Liver (tissue), 5 donors: ENCODE measurements around the gene ADA. TPM values are rescaled to one million over a fixed set of nuclear protein-coding genes. Genes with fewer than 3 reads are reported as not detected.

Experiments used
- CTCF ChIP-seq: fragments of 150-350 bp; IDR thresholded peaks from 2 replicates; pipeline ENCODE4 v1.5.1; 2017; ENCODE audit warnings: improper control_type of control experiment, low read depth, low read length; ENCODE audit not compliant: missing input control
- EGR1 ChIP-seq, 2 donors: IDR thresholded peaks; 2 replicates each; pipeline ENCODE4 v1.6.1; 2016 to 2018; ENCODE audit warnings: antibody characterized with exemption in 2 of 2, low read depth in 2 of 2
- JUND ChIP-seq, 2 donors: IDR thresholded peaks; 2 replicates each; pipeline ENCODE4 v1.6.1; 2016; ENCODE audit warnings: antibody characterized with exemption in 2 of 2
- SP1 ChIP-seq: IDR thresholded peaks from 2 replicates; pipeline ENCODE4 v1.6.1; 2018; ENCODE audit warnings: antibody characterized with exemption, mild to moderate bottlenecking
- TAF1 ChIP-seq: conservative IDR thresholded peaks from 2 replicates; pipeline ENCODE4 v1.6.1; 2016; ENCODE audit warnings: antibody characterized with exemption, mild to moderate bottlenecking
- polyA plus RNA-seq, 2 donors: library from polyadenylated mRNA; stranded (reverse) in 1 of 2; unstranded in 1 of 2; fragments of 200-250 nt in 1 of 2; fragments of >200 nt in 1 of 2; fragmentation: Nextera tagmentation in 1 of 2; extraction: Ambion mirVana in 1 of 2; gene quantifications; one replicate each; pipeline versions ENCODE4 v1.2.1 to v1.2.3, GENCODE V29; 2013 to 2015
- total RNA-seq, 2 donors: library from RNA; depleted of rRNA; stranded (reverse); fragments of >200 nt; gene quantifications; one replicate each; pipeline ENCODE4 v1.2.3, GENCODE V29; 2014
- donor health status: healthy.
- donor health status: healthy.
- donor health status: healthy.

The ADA gene
- total and polyA plus RNA-seq, 4 donors, result 2.9 to 7.7 (median 3.0) TPM

GRCh38 chr20:44570367-44570766 is 81.1 kb downstream of the ADA start (continued):
- TF ChIP-seq CTCF (no peak), TAF1 (no peak), EGR1 (IDR thresholded peaks at IDR 0.05; ENCODE audit: low read depth in 2 of 2) (no peak), JUND (IDR thresholded peaks at IDR 0.05) (no peak), SP1 (no peak)

Other genes with a start within 250 kb of the ADA start
- gene TTPAL, start 175.8 kb downstream of the ADA start, total RNA-seq, result 10 to 100 TPM; 17.3 to 39.7 TPM
- 10 to 100 TPM; 11.6 to 17.9 TPM for gene TTPAL, start 175.8 kb downstream of the ADA start, polyA plus RNA-seq
- 10 to 100 TPM; 51.1 to 65.4 TPM for gene SERINC3, start 129.6 kb downstream of the ADA start, total RNA-seq
- 10 to 100 TPM; 51.5 to 70.0 TPM for gene SERINC3, start 129.6 kb downstream of the ADA start, polyA plus RNA-seq
- 10 to 100 TPM; 10.6 to 23.1 TPM for gene PKIG, start 69.1 kb downstream of the ADA start, total RNA-seq
- gene PKIG, start 69.1 kb downstream of the ADA start, polyA plus RNA-seq, result 10 to 100 TPM; 23.7 to 24.3 TPM
- gene CCN5, start 63.7 kb upstream of the ADA start, total RNA-seq, result 1 to 10 TPM in 1 of 2 donors, not detected in 1; 1.2 TPM
- 1 to 10 TPM; 1.9 to 3.6 TPM for gene CCN5, start 63.7 kb upstream of the ADA start, polyA plus RNA-seq
- gene KCNK15, start 94.2 kb upstream of the ADA start, total RNA-seq, result under 1 TPM in 1 of 2 donors, not detected in 1; 0.08 TPM
- under 1 TPM; 0.08 to 0.11 TPM for gene KCNK15, start 94.2 kb upstream of the ADA start, polyA plus RNA-seq
- not detected for gene RIMS4, start 158.8 kb upstream of the ADA start, total RNA-seq
- gene RIMS4, start 158.8 kb upstream of the ADA start, polyA plus RNA-seq, result not detected
- 10 to 100 TPM; 42.4 to 44.3 TPM for gene YWHAB, start 234.0 kb upstream of the ADA start, total RNA-seq
- gene YWHAB, start 234.0 kb upstream of the ADA start, polyA plus RNA-seq, result 10 to 100 TPM; 41.6 to 86.5 TPM